ENCODE data around the gene NOTUM.
A peak's percentile ranks its signal among the peaks of the same experiment; 100 is the strongest.
"Not testable (repeated sequence)": the region's sequence is repeated elsewhere in the genome, so short reads cannot be mapped to it uniquely, and the experiment has no call there.

The NOTUM gene

DNA sequence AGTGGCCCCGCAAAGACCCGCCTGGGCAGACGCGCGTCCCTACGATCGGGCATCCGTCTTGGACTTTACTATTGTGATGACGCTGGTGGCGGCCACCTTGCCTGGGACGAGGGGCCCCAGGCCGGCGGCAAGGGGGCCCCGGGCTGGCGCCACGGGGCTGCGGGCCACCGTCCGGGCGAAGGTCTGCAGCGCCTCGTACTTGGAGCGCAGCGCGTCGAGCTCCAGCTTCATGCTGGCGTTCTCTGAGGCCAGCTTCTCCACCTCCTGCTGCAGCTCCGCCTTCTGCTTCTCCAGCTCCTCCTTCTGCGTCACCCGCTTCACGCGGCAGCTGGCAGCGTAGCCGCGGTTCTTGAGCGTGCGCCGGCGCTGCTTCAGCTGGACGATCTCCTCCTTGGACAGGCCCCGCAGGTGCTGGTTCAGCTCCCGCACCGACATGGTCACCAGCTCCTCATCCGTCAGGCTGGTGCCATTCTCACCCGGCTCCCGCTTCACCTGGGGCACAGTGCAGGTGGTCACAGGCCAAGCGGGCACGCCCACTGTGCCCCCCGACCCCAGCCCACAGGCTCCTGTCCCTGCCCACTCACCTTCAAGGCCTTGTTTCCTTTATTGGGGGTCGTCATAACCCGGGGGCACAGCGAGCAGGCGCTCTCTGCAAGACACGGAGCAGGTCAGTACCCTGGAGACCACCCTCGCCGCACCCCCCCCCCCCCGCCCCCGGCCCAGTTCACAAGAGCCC, 38.3 kb downstream of the NOTUM start:
- no peak for DNase-seq

DNA sequence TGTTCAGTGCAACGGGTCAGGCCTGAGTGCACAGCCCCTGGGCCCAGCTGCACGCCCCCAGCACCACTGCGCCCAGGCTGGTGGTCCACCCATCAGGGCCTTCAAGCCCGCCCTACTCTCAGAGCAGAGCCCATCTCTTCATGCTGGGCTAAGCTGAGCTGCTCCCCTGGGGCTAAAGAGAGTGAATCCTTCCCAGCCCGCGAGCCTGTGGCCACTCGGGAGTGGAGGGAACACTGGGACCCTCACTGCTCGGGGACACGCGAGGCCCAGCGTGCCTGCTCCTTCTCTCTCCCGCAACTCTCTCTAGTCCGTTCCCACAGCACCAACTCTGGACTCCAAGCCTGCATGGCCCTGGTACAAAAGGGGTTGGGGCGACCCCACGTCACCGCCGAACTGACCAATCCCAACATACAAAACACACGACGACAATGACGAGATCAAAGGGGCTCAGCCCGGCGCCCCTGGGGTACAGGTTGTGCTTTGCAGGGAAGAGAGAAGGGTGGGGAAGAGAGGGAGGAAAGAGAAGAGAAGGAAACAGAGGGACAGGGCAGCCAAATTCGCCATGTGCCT, 38.9 kb downstream of the NOTUM start:
- no peak for DNase-seq

DNA sequence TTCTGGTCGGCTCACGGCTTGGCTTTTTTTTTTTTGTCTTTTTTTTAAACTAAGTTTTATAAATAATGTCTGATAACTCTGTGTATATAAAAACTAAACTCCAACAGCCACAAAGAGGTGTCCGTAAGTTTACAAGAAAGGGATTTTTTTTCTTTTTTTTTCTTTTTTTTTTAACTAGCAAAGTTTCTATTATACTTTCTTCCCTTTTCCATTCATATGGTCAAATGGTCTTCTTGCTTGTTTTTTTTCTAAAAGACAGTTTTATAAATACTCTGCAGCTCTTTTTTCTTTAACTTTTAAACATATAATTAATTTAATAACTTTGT, 39.5 kb downstream of the NOTUM start:
- DNase-seq: no peak

DNA sequence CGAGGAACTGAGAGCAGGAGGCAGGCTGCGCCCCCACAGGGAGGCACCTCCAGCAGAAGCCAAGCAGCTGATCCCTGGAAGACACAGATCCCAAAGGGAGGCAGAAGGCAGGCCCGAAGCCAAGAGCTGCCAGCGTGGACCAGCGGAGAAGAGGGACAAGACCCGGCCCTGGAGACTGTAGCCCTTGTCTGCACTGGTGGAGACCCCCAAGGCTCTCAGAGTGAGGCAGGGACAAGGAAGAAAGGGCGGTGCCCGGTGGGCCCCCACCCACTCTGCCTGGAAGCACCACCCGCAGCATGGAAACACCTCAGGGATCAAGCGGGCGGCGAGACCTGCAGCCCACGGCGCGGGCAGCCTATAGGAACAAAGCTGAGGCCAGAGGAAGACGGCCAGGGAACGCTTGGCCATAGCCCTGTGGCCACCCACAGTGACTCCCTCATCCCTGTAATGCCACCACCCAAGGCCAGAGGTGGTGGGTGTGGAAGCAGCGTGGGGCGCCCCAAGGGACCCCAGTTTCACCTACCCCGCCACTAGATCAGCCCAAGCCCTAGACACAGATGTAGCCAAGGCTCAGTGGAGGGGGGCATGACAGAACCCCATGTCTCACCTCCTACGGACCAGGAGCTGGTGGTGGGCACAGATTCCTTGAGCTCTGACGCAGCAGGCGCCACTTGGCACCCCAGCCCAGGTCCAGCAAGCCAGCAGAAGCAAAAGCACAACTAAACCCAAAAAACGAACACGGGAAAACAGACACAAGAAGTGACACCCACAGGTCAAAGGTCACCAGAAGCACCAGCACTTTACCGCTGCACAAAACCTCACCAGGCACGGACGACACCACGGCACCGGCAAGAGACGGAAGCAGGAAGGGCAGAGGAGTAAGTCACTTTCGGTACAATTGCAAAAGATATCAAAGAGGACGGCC, 40.1 kb downstream of the NOTUM start:
- DNase-seq: no peak

DNA sequence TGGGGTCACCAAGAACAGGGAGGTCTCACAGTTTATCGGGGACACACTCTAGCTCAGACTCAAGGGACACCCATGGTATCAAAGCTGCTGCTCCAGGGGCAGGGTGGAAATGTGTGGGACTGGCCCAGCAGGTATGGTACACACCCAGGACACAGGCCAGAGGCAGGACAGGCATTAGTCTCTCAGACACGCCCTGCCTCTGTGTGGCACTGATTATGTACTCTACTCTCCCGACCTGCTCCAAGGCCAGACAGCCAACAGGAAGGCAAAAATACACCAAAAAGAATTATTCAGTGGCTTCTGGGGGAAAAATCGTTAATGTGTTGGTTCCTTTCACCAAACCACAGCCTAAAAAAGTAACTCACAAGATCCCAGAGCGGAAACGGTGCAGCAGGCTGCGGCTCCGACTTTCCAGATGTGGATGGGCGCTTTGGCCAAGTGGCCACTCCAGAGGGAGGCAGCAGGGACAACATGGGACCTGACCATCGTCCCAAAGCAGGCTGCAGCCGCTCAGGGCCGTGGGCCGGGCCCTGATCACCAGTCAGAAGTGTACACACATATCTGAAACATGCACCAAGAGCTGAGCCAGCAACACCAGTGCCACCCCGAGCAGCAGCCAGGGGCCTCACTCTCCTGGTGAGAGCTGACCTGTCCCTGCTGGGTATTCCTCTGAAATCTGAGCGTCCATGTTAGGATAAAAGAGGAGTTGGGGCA, 42.0 kb downstream of the NOTUM start:
- no peak for DNase-seq

DNA sequence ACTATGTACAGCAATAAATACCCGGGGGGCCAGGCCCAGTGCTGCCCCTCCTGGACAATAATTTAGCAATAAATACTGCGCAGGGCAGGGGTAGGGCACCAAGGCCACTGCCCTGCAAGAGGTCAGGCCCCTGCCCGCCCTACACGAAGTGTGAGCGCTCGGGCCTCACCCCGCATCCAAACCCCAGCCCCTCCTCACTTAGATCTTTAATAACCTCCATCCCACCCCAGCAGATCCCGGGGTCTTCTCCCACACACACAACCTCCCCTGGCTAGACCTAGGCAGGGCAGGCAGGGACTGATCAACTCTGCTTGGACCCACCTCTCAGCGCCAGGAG, 42.7 kb downstream of the NOTUM start:
- not testable (repeated sequence) for DNase-seq

DNA sequence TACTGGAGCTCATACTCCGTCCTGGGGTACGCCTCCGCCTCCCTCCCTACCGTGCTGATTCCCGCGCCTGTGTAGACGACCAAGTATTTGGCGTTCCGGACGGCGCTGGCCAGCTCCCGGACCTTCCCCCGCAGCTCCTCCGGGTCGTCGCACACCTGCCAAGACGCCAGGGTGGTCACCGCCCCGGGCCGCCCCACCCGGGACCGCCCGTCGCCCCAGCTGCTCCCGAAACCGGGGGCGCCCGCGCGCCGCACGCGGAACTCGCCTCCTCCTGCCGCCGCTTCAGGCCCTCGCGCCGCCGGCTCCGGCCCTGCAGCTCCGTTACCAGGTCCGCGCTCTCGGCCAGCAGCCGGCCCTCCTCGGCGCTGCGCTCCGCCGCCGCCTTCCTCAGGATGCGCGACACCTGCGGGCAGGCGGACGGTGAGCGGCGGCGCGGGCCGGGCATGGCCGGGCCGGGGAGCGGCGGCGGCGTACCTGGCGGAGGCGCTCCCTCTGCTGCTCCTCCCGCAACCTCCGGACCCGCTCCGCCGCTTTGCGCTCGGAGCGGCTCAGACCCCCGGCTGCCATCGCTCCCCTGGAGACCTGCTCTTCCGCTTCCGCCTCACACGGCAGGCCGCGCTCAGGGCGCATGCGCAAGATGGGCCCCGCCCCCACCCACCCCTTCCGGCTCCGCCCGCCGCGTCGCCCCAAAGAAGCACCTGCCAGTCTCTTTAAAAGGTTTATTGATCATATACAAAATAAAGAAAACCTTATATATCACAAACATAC, 43.2 kb downstream of the NOTUM start, which contains the start of gene SIRT7:
SIRT7 (minus strand) TSS at position 612 of the 768 bp plus-strand sequence; CDS start at position 567, 45 bp downstream.
- peak; percentile 55 to 90 for DNase-seq

DNA sequence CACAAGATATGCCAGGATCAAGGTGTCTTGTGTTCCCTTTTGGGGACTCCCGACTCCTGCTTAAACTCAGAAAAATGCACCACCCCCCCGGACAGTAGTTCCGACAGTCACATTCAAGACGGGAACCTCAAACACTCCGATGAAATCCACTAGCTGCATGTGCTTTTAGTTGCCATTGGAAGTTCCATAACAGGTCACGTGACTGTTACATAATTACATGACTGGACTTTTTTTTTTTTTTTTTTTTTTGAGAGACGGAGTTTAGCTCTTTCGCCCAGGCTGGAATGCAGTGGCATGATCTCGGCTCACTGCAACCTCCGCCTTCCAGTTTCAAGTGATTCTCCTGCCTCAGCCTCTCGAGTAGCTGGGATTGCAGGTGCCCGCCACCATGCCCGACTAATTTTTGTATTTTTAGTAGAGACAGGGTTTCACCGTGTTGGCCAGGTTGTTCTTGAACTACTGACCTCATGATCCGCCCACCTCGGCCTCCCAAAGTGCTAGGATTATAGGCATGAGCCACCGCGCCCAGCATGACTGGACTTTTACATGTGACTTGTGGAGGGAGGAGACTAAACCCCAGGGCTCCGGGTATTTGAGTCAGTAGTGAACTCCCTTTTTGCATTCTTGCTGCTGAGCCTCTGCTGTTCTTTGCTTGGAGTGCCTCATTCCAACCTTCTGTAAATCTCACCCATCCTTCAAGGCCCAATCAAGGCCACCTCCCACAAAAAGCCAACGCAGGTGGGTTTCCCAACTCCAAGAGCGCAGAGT, 44.6 kb downstream of the NOTUM start:
- no peak for DNase-seq

DNA sequence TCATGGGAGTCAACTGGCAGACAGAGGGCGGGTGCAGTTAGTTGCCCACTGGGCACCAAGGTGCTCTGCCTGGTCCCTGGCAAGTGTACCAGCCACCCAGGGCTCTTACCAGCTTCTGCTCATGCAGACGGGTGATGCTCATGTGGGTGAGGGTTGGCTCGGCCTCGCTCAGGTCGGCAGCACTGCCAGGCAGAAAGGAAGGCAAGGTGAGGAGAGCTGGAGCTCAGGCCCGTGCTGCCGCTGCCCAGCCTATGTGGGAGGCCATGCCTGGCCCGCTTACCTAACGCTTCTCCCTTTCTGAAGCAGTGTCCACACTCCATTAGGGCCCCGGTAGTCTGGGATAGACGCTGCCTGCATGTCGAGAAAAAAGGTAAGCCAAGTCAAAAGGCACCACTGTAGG, 45.7 kb downstream of the NOTUM start:
- DNase-seq: no peak

DNA sequence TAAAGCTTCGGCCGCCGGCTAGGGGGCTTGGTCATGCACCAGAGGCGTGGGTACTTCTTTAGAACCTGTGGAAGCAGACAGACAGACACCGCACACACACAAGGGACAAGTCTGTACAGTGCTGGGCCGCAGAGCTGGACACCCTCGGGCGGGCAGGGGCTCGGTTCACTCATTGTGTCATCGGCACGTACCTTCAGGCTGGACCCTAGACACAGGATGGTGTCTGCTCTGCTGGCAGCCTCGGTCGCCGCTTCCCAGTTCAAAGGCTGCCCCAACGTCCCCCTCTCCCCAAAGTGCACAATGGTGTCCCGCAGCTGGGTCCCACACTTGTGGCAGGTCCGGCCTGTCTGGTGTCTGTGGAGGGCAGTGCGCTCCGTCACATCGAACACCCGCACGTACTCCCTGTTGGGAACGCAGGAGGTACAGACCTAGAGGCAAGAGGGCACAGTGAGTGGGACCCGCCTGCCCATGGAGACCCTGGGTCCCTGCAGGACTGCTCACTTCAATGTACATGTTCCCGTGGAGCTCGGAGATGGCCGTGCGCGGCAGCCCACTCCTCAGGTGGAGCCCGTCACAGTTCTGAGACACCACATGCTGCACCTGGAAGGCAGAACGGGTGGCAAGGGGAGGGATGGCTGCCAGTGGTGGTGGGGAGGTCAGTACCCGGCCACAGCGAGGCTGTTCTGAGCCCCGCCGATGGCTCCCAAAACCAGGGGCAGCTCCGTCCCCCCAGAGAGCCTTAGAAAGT, 46.7 kb downstream of the NOTUM start:
- DNase-seq: no peak

DNA sequence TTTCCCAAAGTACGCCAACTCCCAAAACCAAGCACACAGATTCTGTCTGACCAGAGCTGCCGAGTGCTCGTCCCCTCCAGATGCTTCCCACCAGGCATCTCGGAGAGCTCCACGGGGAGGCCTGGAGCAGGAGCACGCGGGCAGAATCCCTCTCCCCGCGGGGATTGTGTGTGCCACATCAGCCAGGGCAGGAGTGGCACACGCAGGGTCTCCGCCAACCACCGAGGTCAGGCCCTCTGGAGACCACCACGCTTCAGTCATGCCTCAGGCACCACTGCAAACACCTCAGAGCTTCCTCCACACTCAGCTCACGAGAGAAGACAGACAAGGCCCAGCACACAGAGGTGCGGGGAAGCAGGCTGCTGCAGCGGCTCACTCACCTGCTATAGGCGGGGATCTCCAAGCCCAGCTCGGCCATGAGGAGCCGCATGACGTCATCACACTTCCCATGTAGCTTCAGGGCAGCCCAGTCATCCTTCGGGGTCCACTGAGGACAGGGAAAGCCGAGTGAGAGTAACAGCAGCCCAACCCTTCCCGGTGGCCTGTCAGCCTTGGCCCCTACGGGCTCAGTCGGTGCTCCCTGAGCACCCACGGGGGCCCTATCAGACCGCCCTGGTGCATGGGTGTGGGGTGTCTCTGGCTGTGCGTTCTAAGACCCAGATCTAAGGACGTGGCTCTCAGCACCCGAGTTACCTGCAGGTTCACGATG, 47.4 kb downstream of the NOTUM start:
- no peak for DNase-seq

DNA sequence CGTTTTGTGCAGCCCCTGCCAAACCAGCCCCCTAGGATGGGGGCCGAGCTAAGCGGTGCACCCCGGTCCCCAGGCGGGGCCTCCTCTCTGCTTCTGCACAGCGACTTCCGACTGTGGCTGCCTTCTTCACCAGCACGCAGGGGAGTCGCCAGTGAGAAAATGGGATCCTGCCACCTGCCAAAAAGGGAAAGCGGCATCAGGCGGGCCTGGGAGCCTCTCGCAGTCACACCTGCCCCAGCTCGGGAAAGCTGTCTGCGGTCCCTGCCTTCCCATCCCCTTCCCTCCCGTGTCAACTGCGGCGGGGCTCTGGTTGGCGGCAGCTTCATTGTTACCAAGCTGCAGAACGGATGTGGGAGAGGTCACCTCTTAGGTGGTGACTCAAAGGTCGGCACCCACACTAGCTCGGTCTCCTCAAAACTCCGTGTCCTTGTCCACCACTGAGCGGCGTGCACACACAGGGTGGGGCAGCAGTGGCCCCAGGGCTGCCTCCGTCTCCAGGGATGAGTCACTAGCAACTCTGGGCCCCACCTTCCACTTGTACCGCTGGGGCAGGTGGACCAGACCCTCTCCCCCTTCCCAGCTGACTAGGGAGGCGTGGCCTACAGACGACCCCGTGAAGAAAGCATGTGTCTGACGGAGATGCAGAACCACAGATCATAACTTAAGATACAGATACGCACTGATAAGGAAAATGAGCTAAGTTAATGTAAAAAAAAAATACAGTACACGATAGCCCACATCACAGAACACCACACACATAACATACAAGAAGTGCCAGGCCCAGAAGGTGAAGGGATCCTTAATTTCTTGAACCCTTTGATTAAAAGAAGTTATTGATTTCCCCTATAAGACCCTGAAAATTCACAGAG, 48.3 kb downstream of the NOTUM start:
- DNase-seq: no peak

DNA sequence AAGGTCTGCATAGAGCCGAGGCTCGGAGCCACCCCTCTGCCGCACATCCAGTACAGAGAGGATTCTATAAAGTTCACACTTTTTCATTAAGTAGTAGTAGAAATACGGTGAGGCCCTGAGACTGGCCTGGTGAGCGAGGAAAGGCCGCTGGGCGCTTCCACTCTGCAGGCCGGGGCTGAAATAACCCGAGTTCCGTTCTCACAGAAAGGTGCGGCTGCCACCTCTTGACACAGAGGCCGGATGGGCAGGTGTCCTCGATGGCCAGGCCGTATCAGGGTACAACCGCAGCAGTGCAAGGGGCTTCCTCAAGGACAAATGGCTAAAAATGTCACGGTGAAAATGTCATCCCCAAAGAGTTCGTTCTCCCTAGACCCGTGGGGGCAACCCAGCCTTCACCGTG, 49.0 kb downstream of the NOTUM start:
- DNase-seq: no peak

DNA sequence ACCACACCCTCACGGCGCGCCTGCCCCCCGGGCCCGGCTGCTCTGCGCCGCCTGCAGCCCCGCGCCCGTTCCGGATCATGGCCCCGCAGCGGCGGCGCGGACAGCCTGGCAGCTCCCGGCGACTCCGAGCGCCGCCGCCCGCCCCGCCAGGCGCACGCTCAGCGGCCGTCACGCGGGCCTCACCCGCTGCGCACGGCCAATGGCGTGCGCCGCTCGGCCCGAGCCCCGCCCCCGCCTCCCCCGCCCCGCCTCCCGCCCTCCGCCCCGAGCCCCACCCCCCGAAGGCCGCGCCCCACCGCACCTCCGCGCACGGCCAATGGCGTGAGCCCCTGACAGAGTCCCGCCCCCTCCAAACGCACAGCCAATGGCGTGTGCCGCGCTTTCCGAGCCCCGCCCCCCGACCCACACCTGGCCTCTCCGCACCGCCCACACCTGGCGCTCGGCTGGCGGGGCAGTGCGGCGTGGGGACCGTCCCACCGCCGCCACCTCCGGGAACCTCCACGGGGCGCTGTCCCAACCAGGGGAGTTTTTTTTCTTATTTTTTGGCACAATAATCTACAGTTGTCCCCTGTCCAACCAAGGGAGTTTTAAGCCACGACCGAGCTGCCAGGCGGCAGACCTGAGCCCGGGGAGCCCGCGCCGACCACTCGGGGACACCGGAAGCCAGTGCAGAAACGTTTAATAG, 49.6 kb downstream of the NOTUM start, which contains the start of gene PCYT2:
PCYT2 (minus strand) TSS at position 123 of the 685 bp plus-strand sequence; CDS start at position 79, 44 bp downstream.
- peak; percentile 43 to 92 for DNase-seq

DNA sequence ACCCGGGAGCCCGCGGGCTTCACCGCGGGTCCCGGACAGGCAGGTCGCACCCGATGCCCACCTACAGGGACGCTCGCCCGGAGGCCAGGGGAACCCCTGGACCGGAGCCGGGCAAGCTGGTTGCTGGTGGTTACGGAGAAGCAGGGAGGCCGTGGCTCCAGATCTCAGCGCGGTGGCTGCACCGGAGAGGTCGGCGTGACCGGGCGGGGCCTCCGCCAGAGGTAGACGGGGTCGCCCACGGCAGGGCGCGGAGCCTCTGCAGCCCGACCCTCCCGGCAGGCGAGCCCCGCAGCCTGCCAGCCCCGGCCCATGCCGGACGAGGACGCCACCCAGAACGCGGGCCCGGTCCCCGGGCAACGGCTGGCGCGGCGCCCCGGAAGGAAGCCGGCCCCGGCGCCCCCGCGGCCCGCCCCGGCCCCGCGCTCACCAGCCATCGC, 50.1 kb downstream of the NOTUM start:
- no peak for DNase-seq

DNA sequence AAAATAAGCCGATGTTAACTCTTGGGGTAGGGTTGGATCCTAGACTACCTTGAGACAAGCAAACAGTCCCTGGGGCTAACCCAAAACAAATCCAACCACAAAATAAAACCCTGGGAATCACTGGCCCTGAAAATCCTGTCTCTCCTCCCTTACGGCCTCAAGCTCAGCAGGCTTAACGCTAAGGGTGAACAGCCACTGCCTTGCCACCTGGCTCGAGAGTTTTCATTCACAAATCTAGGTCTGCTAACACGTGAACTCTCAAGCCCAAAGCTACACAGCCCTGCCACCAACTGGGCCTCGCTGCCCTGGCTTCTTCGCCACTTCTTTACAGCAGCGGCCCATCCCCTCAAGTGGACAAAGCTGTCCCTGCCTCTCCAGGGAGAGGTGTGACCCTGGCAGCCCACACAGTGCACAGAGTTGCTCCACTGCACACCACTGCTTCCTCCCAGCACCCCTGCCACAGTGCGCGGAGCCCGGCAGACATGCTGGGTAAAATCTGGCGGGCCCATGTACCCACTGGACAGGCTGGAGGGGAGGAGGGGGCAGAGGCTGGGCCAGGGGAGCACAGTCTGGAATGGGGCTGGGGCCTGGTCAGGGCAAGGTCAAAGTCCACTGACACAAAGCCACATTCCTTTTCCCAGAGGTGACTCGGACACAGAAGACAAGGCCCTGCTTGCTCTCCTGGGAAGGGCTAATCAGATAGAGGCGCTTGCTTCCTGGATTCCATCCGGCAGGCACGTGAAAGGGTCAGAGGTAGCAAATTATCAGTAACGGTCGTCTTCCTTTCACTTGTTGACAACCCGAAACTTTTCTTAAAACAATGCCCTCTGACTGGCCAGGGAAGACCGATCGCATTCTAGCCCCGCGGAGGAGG, 50.8 kb downstream of the NOTUM start:
- no peak for DNase-seq

DNA sequence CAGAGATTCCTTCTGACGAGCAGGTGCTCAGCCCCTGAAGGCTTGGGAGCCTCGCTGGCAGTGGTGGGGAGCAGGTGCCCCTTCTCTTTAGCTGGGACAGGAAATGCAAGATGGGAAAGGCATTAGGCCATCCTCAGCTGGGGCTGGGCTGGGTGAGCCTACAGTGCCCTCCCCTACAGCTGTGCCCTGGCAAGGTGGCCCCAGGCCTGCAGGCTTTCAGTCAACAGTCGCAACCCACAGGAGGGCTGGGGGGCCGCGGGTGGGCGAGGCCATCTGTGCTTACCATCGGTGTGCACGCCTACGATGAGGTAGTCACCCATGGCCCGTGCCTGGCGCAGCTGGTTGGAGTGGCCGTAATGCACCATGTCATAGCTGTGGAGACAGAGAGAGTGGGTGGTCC, 51.8 kb downstream of the NOTUM start:
- no peak for DNase-seq
